ENCODE measurements around the gene MIGA2. TPM values are rescaled to one million over a fixed set of nuclear protein-coding genes. Genes with fewer than 3 reads are reported as not detected.
A peak's percentile ranks its signal among the peaks of the same experiment; 100 is the strongest.

The MIGA2 gene
- total RNA-seq, 2 experiments from 2014 or later, result 53.2 to 56.9 TPM

GRCh38 chr9:129072171-129072570 is 35.7 kb downstream of the MIGA2 start:
- H3K4me3 Mint-ChIP-seq, result peak overlapping the region; percentile 34
- no peaks in the 10 kb centered on the region for H3K9me3 Mint-ChIP-seq
- CTCF ChIA-PET, result no interaction called here
- H3K27ac ChIP-seq (ENCODE audit: low read depth in 1 of 2, low read length in 2 of 2), result no peak overlapping the region
- H3K27ac Mint-ChIP-seq, result peak overlapping the region; percentile 73
- no peaks in the 10 kb centered on the region for H3K27me3 ChIP-seq (ENCODE audit: control insufficient read depth in 1 of 2, insufficient read depth in 2 of 2, low read length in 2 of 2)
- intact Hi-C loops (cut with DNase I, micrococcal nuclease), result no loop called here
- H3K36me3 Mint-ChIP-seq (ENCODE audit: low read depth), result peaks cover 16% of the 10 kb centered on the region
- H3K4me3 ChIP-seq (ENCODE audit: low read length), result no peak overlapping the region
- ATAC-seq (ENCODE audit: poor library complexity) (no peak), DNase-seq (no peak)
- TF ChIP-seq CTCF (IDR thresholded peaks at IDR 0.05), result no peak
- peaks cover 35% of the 10 kb centered on the region for H3K4me1 Mint-ChIP-seq (ENCODE audit: low read depth)
- H3K27me3 Mint-ChIP-seq, result no peaks in the 10 kb centered on the region
- POLR2A ChIA-PET, result interaction anchor here (0.7 to 1.2 kb wide), 2 partner anchors 8 to 11 kb away, joined by 3 to 5 read pairs; no protein-coding TSS in a partner anchor
- peaks cover 14% of the 10 kb centered on the region for H3K36me3 ChIP-seq (ENCODE audit: insufficient read depth, low read length)
- peaks cover 64% of the 10 kb centered on the region for H3K4me1 ChIP-seq (ENCODE audit: insufficient read depth, low read length)
- H3K9me3 ChIP-seq (ENCODE audit: control insufficient read depth in 1 of 2, insufficient read depth in 1 of 2, low read length in 2 of 2), result no peaks in the 10 kb centered on the region

- POLR2A ChIA-PET, result interaction anchor here (0.8 kb wide), 2 partner anchors 22 to 58 kb away, joined by 3 to 7 read pairs; no protein-coding TSS in a partner anchor
- Mint-ChIP-seq H3K36me3 (ENCODE audit: low read depth) (peaks cover 13% of the 10 kb centered on the region), H3K27me3 (no peaks in the 10 kb centered on the region), H3K4me3 (peak overlapping the region; percentile 22), H3K9me3 (no peaks in the 10 kb centered on the region), H3K4me1 (ENCODE audit: low read depth) (peaks cover 33% of the 10 kb centered on the region), H3K27ac (peak overlapping the region; percentile 59)
- no peaks in the 10 kb centered on the region for H3K9me3 ChIP-seq (ENCODE audit: control insufficient read depth in 1 of 2, insufficient read depth in 1 of 2, low read length in 2 of 2)
- ATAC-seq (ENCODE audit: poor library complexity) (peak; percentile 19), DNase-seq (peak in 3 of 14 experiments; percentile 30 to 63 (median 48))
- H3K27me3 ChIP-seq (ENCODE audit: control insufficient read depth in 1 of 2, insufficient read depth in 2 of 2, low read length in 2 of 2), result no peaks in the 10 kb centered on the region
- H3K4me3 ChIP-seq (ENCODE audit: low read length), result no peak overlapping the region
- TF ChIP-seq CTCF (IDR thresholded peaks at IDR 0.05), result no peak
- H3K27ac ChIP-seq (ENCODE audit: low read depth in 1 of 2, low read length in 2 of 2), result no peak overlapping the region
- H3K4me1 ChIP-seq (ENCODE audit: insufficient read depth, low read length), result peaks cover 55% of the 10 kb centered on the region
- CTCF ChIA-PET, result no interaction called here
- H3K36me3 ChIP-seq (ENCODE audit: insufficient read depth, low read length), result peaks cover 4% of the 10 kb centered on the region
- intact Hi-C loops (cut with DNase I, micrococcal nuclease), result no loop called here
Measured at GRCh38 chr9:129073404-129073803, 37.0 kb downstream of the MIGA2 start.

DNA sequence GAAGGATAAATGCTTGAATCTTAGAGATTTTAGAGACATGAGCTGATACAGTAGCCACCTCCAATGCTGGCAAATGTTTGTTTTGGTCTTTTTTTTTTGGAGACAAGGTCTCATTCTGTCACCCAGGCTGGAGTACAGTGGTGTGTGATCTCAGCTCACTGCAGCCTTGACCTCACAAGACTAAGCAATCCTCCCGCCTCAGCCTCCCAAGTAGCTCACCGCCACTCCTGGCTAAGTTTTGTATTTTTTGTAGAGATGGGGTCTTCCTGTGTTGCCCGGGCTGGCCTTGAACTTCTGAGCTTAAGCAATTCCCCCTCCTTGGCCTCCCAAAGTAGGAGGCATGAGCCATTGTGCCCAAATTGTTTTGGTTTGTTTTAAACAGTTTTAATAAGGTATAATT is 37.7 kb downstream of the MIGA2 start:
- no peaks in the 10 kb centered on the region for H3K27me3 ChIP-seq (ENCODE audit: control insufficient read depth in 1 of 2, insufficient read depth in 2 of 2, low read length in 2 of 2)
- H3K27ac ChIP-seq (ENCODE audit: low read depth in 1 of 2, low read length in 2 of 2), result no peak overlapping the region
- H3K27me3 Mint-ChIP-seq, result no peaks in the 10 kb centered on the region
- peaks cover 3% of the 10 kb centered on the region for H3K36me3 ChIP-seq (ENCODE audit: insufficient read depth, low read length)
- no peak overlapping the region for H3K27ac Mint-ChIP-seq
- no peak for TF ChIP-seq CTCF (IDR thresholded peaks at IDR 0.05)
- CTCF ChIA-PET, result no interaction called here
- intact Hi-C loops (cut with DNase I, micrococcal nuclease), result no loop called here
- no peaks in the 10 kb centered on the region for H3K9me3 ChIP-seq (ENCODE audit: control insufficient read depth in 1 of 2, insufficient read depth in 1 of 2, low read length in 2 of 2)
- H3K4me3 Mint-ChIP-seq, result no peak overlapping the region
- POLR2A ChIA-PET, result interaction anchor here (0.8 kb wide), 2 partner anchors 21 to 58 kb away, joined by 3 to 7 read pairs; no protein-coding TSS in a partner anchor
- ATAC-seq (ENCODE audit: poor library complexity) (no peak), DNase-seq (no peak)
- H3K4me3 ChIP-seq (ENCODE audit: low read length), result no peak overlapping the region
- peaks cover 26% of the 10 kb centered on the region for H3K4me1 Mint-ChIP-seq (ENCODE audit: low read depth)
- H3K9me3 Mint-ChIP-seq, result no peaks in the 10 kb centered on the region
- peaks cover 48% of the 10 kb centered on the region for H3K4me1 ChIP-seq (ENCODE audit: insufficient read depth, low read length)
- peaks cover 7% of the 10 kb centered on the region for H3K36me3 Mint-ChIP-seq (ENCODE audit: low read depth)
